ENCODE measurements around the gene TEAD1.

Gene TEAD1

DNA sequence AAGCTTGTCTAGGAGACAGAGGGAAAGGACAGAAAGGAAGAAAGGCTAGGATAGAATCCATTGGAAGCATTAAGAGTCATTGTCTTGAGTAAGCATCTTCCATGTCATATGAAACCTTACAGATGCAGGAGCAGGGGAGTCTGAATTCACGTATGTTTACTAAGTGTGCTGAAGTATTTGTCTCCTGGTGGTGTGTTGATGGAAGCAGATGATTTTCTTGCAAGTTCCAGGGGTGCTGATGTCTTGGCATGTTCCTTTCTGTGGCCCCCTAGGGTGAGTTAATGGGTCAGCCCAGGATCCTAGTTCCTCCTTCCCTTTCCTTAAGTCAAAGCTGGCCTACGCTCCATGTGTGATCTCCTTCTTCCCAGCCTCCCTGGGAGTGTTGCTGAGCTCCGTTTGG lies 110.2 kb downstream of the TEAD1 start:
- no peak overlapping the region for H3K4me3 ChIP-seq (ENCODE audit: low read depth, low read length)
- TF ChIP-seq, protein P1, sequence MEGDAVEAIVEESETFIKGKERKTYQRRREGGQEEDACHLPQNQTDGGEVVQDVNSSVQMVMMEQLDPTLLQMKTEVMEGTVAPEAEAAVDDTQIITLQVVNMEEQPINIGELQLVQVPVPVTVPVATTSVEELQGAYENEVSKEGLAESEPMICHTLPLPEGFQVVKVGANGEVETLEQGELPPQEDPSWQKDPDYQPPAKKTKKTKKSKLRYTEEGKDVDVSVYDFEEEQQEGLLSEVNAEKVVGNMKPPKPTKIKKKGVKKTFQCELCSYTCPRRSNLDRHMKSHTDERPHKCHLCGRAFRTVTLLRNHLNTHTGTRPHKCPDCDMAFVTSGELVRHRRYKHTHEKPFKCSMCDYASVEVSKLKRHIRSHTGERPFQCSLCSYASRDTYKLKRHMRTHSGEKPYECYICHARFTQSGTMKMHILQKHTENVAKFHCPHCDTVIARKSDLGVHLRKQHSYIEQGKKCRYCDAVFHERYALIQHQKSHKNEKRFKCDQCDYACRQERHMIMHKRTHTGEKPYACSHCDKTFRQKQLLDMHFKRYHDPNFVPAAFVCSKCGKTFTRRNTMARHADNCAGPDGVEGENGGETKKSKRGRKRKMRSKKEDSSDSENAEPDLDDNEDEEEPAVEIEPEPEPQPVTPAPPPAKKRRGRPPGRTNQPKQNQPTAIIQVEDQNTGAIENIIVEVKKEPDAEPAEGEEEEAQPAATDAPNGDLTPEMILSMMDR (IDR thresholded peaks at IDR 0.05; ENCODE audit: borderline replicate concordance, insufficient read depth, low read depth, low read length) = no peak

DNA sequence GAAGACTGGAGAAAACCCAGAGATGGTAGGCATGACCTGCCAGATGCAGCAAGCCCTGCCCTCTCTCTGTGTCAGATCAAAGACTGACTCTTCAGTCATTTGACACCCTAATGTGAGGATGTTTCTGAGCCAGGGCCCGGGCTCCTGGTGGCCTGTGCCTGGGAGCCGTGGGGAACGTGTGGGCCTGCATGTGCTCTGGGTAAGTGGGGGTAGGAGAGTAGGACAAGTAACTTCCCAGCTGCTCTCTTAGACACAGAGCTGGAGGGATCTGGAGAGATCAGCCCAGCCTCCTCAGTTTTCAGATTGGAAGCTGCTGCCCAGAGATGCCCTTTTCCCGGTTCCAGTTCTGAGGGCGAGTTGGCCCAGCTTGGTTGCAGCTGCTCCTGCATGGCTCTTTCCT lies 110.8 kb downstream of the TEAD1 start:
- no peak overlapping the region for H3K4me3 ChIP-seq (ENCODE audit: low read depth, low read length)
- TF ChIP-seq, protein P1 (IDR thresholded peaks at IDR 0.05; ENCODE audit: borderline replicate concordance, insufficient read depth, low read depth, low read length) = no peak

DNA sequence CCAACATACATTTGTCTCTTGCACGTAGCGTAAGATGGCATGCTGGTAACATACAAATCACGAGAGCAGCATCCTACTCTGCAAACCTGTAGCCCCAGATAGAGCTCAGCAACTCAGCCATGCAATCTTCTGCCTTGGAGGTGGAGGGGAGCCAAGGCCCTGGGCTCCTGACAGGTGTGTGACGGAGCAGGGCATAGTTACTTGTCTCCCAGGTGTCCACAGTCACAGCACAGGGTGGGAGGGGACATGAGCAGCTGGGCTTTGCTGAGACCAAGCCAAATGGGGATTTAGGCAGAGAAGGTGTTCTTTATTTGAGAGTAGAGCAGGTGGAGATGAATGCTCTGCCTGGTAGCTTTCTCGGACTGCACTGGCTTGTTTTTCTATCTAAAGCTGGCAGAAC lies 111.7 kb downstream of the TEAD1 start:
- TF ChIP-seq, protein P1 (IDR thresholded peaks at IDR 0.05; ENCODE audit: borderline replicate concordance, insufficient read depth, low read depth, low read length) = no peak
- no peak overlapping the region for H3K4me3 ChIP-seq (ENCODE audit: low read depth, low read length)

DNA sequence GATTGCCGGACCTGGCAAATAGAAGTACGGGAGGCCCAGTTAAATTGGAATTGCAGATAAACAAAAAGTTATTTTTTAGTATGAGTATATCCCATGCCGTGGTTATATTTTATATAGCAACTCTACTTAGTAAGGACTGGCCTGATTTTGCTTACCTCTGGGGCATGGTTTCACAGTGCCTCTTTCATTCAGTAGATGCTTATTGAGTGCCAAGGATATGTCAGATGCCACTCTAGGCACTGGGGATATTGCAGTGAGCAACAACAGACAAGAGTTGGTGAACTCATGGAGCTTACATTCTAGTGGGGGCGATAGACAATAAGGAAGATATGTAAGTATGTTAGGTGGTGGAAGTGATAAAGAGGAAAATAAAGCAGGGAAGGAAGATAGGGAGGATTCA lies 112.2 kb downstream of the TEAD1 start:
- H3K4me3 ChIP-seq (ENCODE audit: low read depth, low read length) = no peak overlapping the region
- TF ChIP-seq, protein P1 (IDR thresholded peaks at IDR 0.05; ENCODE audit: borderline replicate concordance, insufficient read depth, low read depth, low read length) = no peak

DNA sequence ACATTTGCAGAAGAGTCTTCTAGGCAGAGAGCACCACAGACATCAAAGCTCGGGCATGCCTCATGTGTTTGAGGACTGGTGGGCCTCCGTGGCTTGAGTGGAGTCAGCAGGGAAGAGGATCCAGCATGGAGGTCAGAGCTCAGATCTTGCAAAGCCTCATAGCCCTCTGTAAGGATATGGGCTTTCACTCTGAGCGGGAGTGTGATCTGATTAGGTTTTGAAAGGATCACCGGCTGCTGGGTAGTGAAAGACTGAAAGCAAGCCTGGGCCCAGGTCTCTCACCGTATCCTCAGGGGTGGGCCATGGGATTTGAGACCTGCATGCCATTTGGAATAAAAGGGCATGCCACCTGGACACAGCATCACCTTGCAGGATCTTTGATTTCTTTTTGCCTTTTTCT lies 112.7 kb downstream of the TEAD1 start:
- TF ChIP-seq, protein P1 (IDR thresholded peaks at IDR 0.05; ENCODE audit: borderline replicate concordance, insufficient read depth, low read depth, low read length) = no peak
- no peak overlapping the region for H3K4me3 ChIP-seq (ENCODE audit: low read depth, low read length)

DNA sequence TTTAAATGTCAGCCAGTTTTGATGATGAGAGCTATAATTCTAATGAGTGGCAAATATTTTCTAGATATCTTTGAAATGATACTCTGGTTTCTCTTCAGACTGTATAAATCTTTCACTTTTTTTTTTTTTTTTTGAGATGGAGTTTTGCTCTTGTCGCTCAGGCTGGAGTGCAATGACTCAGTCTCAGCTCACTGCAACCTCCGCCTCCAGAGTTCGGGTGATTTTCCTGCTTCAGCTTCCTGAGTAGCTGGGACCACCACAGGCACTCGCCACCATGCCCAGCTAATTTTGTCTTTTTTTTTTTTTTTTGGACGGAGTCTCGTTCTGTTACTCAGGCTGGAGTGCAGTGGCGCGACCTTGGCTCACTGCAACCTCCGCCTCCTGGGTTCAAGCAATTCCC lies 113.6 kb downstream of the TEAD1 start:
- no peak overlapping the region for H3K4me3 ChIP-seq (ENCODE audit: low read depth, low read length)
- TF ChIP-seq, protein P1 (IDR thresholded peaks at IDR 0.05; ENCODE audit: borderline replicate concordance, insufficient read depth, low read depth, low read length) = no peak

DNA sequence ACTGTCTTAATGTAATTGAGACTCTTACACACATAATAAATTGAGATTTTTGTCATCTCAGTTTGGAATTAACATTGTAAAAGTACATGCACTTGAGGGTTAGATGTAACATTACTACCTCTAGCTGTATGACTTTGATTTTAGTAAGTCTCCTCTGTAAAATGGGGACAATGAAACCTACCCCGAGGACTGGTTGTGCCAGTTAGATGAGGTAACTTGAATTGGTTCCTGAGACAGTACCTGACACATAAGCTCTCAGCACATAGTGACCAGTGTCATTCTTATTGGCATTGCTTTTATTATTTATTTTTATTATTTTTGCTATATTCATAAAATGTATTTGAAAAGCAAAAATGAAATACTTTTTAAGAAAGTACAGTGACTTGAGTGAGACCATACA lies 114.8 kb downstream of the TEAD1 start:
- TF ChIP-seq, protein P1 (IDR thresholded peaks at IDR 0.05; ENCODE audit: borderline replicate concordance, insufficient read depth, low read depth, low read length) = no peak
- H3K4me3 ChIP-seq (ENCODE audit: low read depth, low read length) = no peak overlapping the region

Data from GM12875 (cell line).